GM23338 (cell line): ENCODE measurements around the gene MME. TPM values are rescaled to one million over a fixed set of nuclear protein-coding genes. Genes with fewer than 3 reads are reported as not detected.

ENCODE experiments used
- ATAC-seq: fragments of 200-7000 bp; cut with Tn5 transposase; 3 replicates; pipeline ENCODE4 v1.9.1; 2020
- DNase-seq: peaks from one replicate; pipeline ENCODE4 v3.0.0-alpha.2; 2015; ENCODE audit warnings: low spot score
- H2AFZ ChIP-seq: fragments of 200-600 bp; sonication (generic); 2 replicates; pipeline ENCODE4 v1.8.0; 2016; ENCODE audit warnings: antibody characterized with exemption, mild to moderate bottlenecking, moderate library complexity
- H3F3A ChIP-seq: fragments of 200-600 bp; sonication (generic); replicated peaks from 2 replicates; pipeline ENCODE4 v1.8.0; 2017; ENCODE audit warnings: antibody characterized with exemption, mixed run types, low read depth
- H3K27ac ChIP-seq: fragments of 200-600 bp; sonication (generic); 2 replicates; pipeline ENCODE4 v1.6.1; 2016; ENCODE audit warnings: low read depth
- H3K27me3 ChIP-seq: fragments of 200-600 bp; sonication (generic); 2 replicates; pipeline ENCODE4 v1.8.0; 2016; ENCODE audit warnings: mild to moderate bottlenecking, mixed run types, moderate library complexity; ENCODE audit not compliant: insufficient read depth
- H3K36me3 ChIP-seq: fragments of 200-600 bp; sonication (generic); 2 replicates; pipeline ENCODE4 v1.8.0; 2016; ENCODE audit warnings: mild to moderate bottlenecking; ENCODE audit not compliant: insufficient read depth
- H3K4me1 ChIP-seq: fragments of 200-600 bp; sonication (generic); 2 replicates; pipeline ENCODE4 v1.8.0; 2016; ENCODE audit warnings: mild to moderate bottlenecking, moderate library complexity; ENCODE audit not compliant: insufficient read depth
- H3K4me2 ChIP-seq: fragments of 200-600 bp; sonication (generic); 2 replicates; pipeline ENCODE4 v1.7.1; 2017; ENCODE audit warnings: mixed run types
- H3K4me3 ChIP-seq: fragments of 200-600 bp; sonication (generic); 2 replicates; pipeline ENCODE4 v1.6.1; 2016; ENCODE audit warnings: mixed run types
- H3K79me2 ChIP-seq: fragments of 200-600 bp; sonication (generic); replicated peaks from 2 replicates; pipeline ENCODE4 v1.8.0; 2017; ENCODE audit warnings: mild to moderate bottlenecking; ENCODE audit not compliant: insufficient read depth
- H3K9me2 ChIP-seq: fragments of 200-600 bp; sonication (generic); 2 replicates; pipeline ENCODE4 v1.8.0; 2017; ENCODE audit not compliant: insufficient read depth
- H4K20me1 ChIP-seq: fragments of 200-600 bp; sonication (generic); replicated peaks from 2 replicates; pipeline ENCODE4 v1.8.0; 2017; ENCODE audit warnings: mild to moderate bottlenecking; ENCODE audit not compliant: insufficient read depth
- H3K27ac Mint-ChIP-seq: 2 replicates; pipeline ENCODE4 v1.8.0; 2020; ENCODE audit warnings: inconsistent platforms, mild to moderate bottlenecking, moderate library complexity, mixed read lengths
- H3K27me3 Mint-ChIP-seq: 3 replicates; pipeline ENCODE4 v1.8.0; 2022; ENCODE audit warnings: low read depth, mild to moderate bottlenecking, moderate library complexity, mixed read lengths, inconsistent platforms; ENCODE audit not compliant: insufficient read depth, poor library complexity
- H3K36me3 Mint-ChIP-seq: 3 replicates; pipeline ENCODE4 v1.8.0; 2021; ENCODE audit warnings: low read depth, mild to moderate bottlenecking, inconsistent platforms, moderate library complexity, mixed read lengths
- H3K4me1 Mint-ChIP-seq: 3 replicates; pipeline ENCODE4 v1.8.0; 2020; ENCODE audit warnings: mild to moderate bottlenecking, inconsistent platforms, mixed read lengths
- H3K4me3 Mint-ChIP-seq: 3 replicates; pipeline ENCODE4 v1.8.0; 2021; ENCODE audit warnings: moderate library complexity, mild to moderate bottlenecking, inconsistent platforms, mixed read lengths
- H3K9me3 Mint-ChIP-seq: 3 replicates; pipeline ENCODE4 v1.8.0; 2020; ENCODE audit warnings: moderate library complexity, mild to moderate bottlenecking, inconsistent platforms, mixed read lengths
- CTCF ChIP-seq, 2 experiments: fragments of 200-600 bp in 1 of 2; sonication (generic) in 1 of 2; conservative IDR thresholded peaks; 2 replicates each; pipeline versions ENCODE4 v1.5.1 to v1.6.1; 2016 to 2017; ENCODE audit warnings: antibody characterized with exemption in 2 of 2, low read depth in 2 of 2, mild to moderate bottlenecking in 2 of 2, moderate library complexity in 1 of 2
- ETS1 ChIP-seq: IDR thresholded peaks from 2 replicates; pipeline ENCODE4 v1.6.1; 2016; ENCODE audit warnings: antibody characterized with exemption
- EZH2 ChIP-seq: fragments of 200-600 bp; sonication (generic); IDR thresholded peaks from one replicate; pipeline ENCODE4 v1.8.0; 2017; ENCODE audit warnings: antibody characterized with exemption, mild to moderate bottlenecking, low read depth; ENCODE audit not compliant: unreplicated experiment
- EZH2phosphoT487 ChIP-seq: fragments of 200-600 bp; sonication (generic); IDR thresholded peaks from one replicate; pipeline ENCODE4 v1.8.1; 2018; ENCODE audit warnings: antibody characterized with exemption; ENCODE audit not compliant: unreplicated experiment
- JUNB ChIP-seq: IDR thresholded peaks from one replicate; pipeline ENCODE4 v1.6.1; 2016; ENCODE audit warnings: antibody characterized with exemption; ENCODE audit not compliant: unreplicated experiment
- NANOG ChIP-seq: IDR thresholded peaks from 2 replicates; pipeline ENCODE4 v1.6.1; 2016; ENCODE audit warnings: antibody characterized with exemption, borderline replicate concordance
- STAT1 ChIP-seq: IDR thresholded peaks from one replicate; pipeline ENCODE4 v1.6.1; 2016; ENCODE audit warnings: antibody characterized with exemption; ENCODE audit not compliant: unreplicated experiment
- ZNF114 ChIP-seq: fragments of 250-450 bp; sonication (Bioruptor Pico); IDR thresholded peaks from 2 replicates; pipeline ENCODE4 v1.5.0; 2020; ENCODE audit warnings: mild to moderate bottlenecking, moderate library complexity
- polyA plus RNA-seq: library from polyadenylated mRNA; unstranded; fragments of >200 nt; fragmentation: Nextera tagmentation; extraction: Ambion mirVana; gene quantifications from 2 replicates; pipeline ENCODE4 v1.2.1, GENCODE V29; 2016
- total RNA-seq: library from RNA; depleted of rRNA; stranded (reverse); fragments of >200 nt; shearing (Covaris generic); gene quantifications from 2 replicates; pipeline ENCODE4 v1.2.3, GENCODE V29; 2014

MME gene
- total and polyA plus RNA-seq, 2 experiments from 2014 or later: 15.2 to 76.7 TPM

GRCh38 chr3:155147588-155147987 lies 67.5 kb downstream of the MME start (continued):
- TF ChIP-seq EZH2 (no peak), STAT1 (no peak), ZNF114 (CRISPR knock-in tag) (no peak), JUNB (no peak), ETS1 (no peak), CTCF (conservative IDR thresholded peaks at IDR 0.05; ENCODE audit: low read depth in 2 of 2) (no peak), NANOG (no peak), EZH2phosphoT487 (no peak)

GRCh38 chr3:155149494-155149893 lies 69.4 kb downstream of the MME start:
- ATAC-seq: no peak

More at GRCh38 chr3:155149494-155149893, 69.4 kb downstream of the MME start:
- H3K9me2 ChIP-seq: no peaks in the 10 kb centered on the region
- no peaks in the 10 kb centered on the region for H3K79me2 ChIP-seq
- no peaks in the 10 kb centered on the region for H3K27me3 ChIP-seq
- H3K4me1 ChIP-seq: no peaks in the 10 kb centered on the region
- no peak overlapping the region for H3K27ac ChIP-seq
- Mint-ChIP-seq H3K9me3 (no peaks in the 10 kb centered on the region), H3K4me1 (no peaks in the 10 kb centered on the region), H3K27me3 (no peaks in the 10 kb centered on the region), H3K27ac (no peak overlapping the region), H3K4me3 (no peak overlapping the region), H3K36me3 (no peaks in the 10 kb centered on the region; the same call in 2 of the 3 replicates)
- no peak overlapping the region for H3K4me2 ChIP-seq
- H3F3A ChIP-seq: no peaks in the 10 kb centered on the region
- peaks cover 15% of the 10 kb centered on the region; the same call in 1 of the 2 replicates for H3K36me3 ChIP-seq
- TF ChIP-seq ZNF114 (CRISPR knock-in tag) (no peak), NANOG (no peak), CTCF (conservative IDR thresholded peaks at IDR 0.05; ENCODE audit: low read depth in 2 of 2) (no peak)
- DNase-seq: no peak
- no peak overlapping the region for H3K4me3 ChIP-seq
- H4K20me1 ChIP-seq: 0 out of 2 replicates have a peak, but pooled peaks cover 4% of the 10 kb centered on the region
- H2AFZ ChIP-seq: no peak overlapping the region
